ENCODE results near the gene PEDS1. TPM values are rescaled to one million over a fixed set of nuclear protein-coding genes. Genes with fewer than 3 reads are reported as not detected.

The PEDS1 gene
- total and polyA plus RNA-seq, 2 of the 8 experiments (the other 6 are each of a cell fraction or from before 2014, with no cell fraction given): 28.9 to 75.9 TPM

- Histone ChIP-seq H2BK15ac (ENCODE audit: low read length) (no peak overlapping the region), H4K20me1 (replicated peaks in 1 of 2; ENCODE audit: control insufficient read depth in 1 of 2, insufficient read depth in 2 of 2, low read length in 2 of 2) (peaks cover 1 to 26% of the 10 kb centered on the region in 2 experiments), H3K9ac (replicated peaks in 1 of 4; ENCODE audit: extremely low read depth in 1 of 4, low read depth in 3 of 4, low read length in 3 of 4) (no peak overlapping the region), H2BK120ac (replicated peaks; ENCODE audit: low read depth, low read length) (no peak overlapping the region), H3K79me1 (ENCODE audit: low read depth, low read length) (peaks cover 11% of the 10 kb centered on the region), H3K79me2 (ENCODE audit: control insufficient read depth in 1 of 2, insufficient read depth in 2 of 2, low read length in 2 of 2) (peaks cover 0 to 6% of the 10 kb centered on the region in 2 experiments; a peak in 1 of 4 replicates), H3K27ac (ENCODE audit: low read depth, low read length) (no peak overlapping the region), H2BK5ac (ENCODE audit: low read depth, low read length) (no peak overlapping the region), H4K5ac (ENCODE audit: insufficient read length, low read depth, low read length) (no peak overlapping the region), H2AFZ (ENCODE audit: low read length) (no peak overlapping the region), H3K23ac (ENCODE audit: insufficient read length) (no peak overlapping the region), H3K9me3 (ENCODE audit: insufficient read depth in 2 of 2, low read depth in 1 of 2, low read length in 1 of 2) (no peaks in the 10 kb centered on the region), H4K8ac (ENCODE audit: extremely low read depth, insufficient read depth, low read length) (no peak overlapping the region; the same call in 1 of the 2 replicates), H2BK12ac (ENCODE audit: low read depth, low read length) (no peak overlapping the region), H3K23me2 (ENCODE audit: low read depth, low read length) (no peaks in the 10 kb centered on the region), H2AK5ac (ENCODE audit: low read depth, low read length) (no peak overlapping the region), H4K91ac (replicated peaks; ENCODE audit: insufficient read length, low read length) (no peak overlapping the region), H3K27me3 (replicated peaks in 1 of 4; ENCODE audit: control insufficient read depth in 3 of 4, extremely low read depth in 1 of 4, insufficient read depth in 3 of 4, low read length in 3 of 4) (no peaks in the 10 kb centered on the region), H3K4me1 (replicated peaks in 1 of 4; ENCODE audit: control insufficient read depth in 3 of 4, insufficient read depth in 4 of 4, low read length in 3 of 4) (peaks cover 0 to 2% (median 0%) of the 10 kb centered on the region in 4 experiments; a peak in 1 of 7 replicates), H3K4me2 (ENCODE audit: insufficient read depth in 1 of 2, low read depth in 2 of 2, low read length in 2 of 2) (no peak overlapping the region), H3K18ac (ENCODE audit: extremely low read depth, low read length) (no peak overlapping the region), H3K4ac (replicated peaks; ENCODE audit: insufficient read length, low read depth, low read length) (no peak overlapping the region), H2BK20ac (ENCODE audit: low read length) (no peak overlapping the region), H3K4me3 (ENCODE audit: extremely low read depth in 1 of 4, insufficient read depth in 2 of 4, low read depth in 3 of 4, low read length in 4 of 4) (no peak overlapping the region), H3K14ac (ENCODE audit: insufficient read length) (no peak overlapping the region), H3K36me3 (ENCODE audit: control insufficient read depth in 2 of 4, insufficient read depth in 4 of 4, low read length in 3 of 4) (peaks cover 2 to 19% (median 8%) of the 10 kb centered on the region in 4 experiments; a peak in 5 of 8 replicates), H3K56ac (replicated peaks; ENCODE audit: insufficient read length, low read depth, low read length) (no peak overlapping the region)
- CTCF ChIA-PET (ENCODE audit: partially characterized antibody): interaction anchor here (0.5 to 8.5 kb wide), 22 partner anchors 11 to 659 kb away, joined by 3 to 92 read pairs (median 4); partner anchors contain the start of gene PEDS1
- FAIRE-seq (no peak), DNase-seq (ENCODE audit: low read depth in 1 of 2, low spot score in 2 of 2) (no peak)
- TF ChIP-seq SP4 (IDR thresholded peaks at IDR 0.05; ENCODE audit: low read length) (no peak), CTCF (IDR thresholded peaks at IDR 0.05; ENCODE audit: control extremely low read depth in 1 of 3, insufficient read depth in 1 of 3, low read depth in 1 of 3, low read length in 3 of 3) (peak in 1 of 3 experiments; percentile 27; a peak in 1 of 4 replicates)
- TF ChIP-seq, protein P1, sequence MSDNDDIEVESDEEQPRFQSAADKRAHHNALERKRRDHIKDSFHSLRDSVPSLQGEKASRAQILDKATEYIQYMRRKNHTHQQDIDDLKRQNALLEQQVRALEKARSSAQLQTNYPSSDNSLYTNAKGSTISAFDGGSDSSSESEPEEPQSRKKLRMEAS (IDR thresholded peaks at IDR 0.05): peak; percentile 41; the same call in 1 of the 2 replicates
- 90% methylated on average over 8 of the region's 9 CpGs; no CpG with 5 or more reads in 1 of the 2 experiments for WGBS, 2 experiments (ENCODE audit: extremely low coverage in 1 of 2, insufficient coverage in 1 of 2, insufficient read length in 1 of 2, insufficient replicate concordance in 2 of 2, low coverage in 1 of 2, low lambda C conversion rate in 2 of 2, missing lambda C conversion rate in 1 of 2)
- POLR2A ChIA-PET (ENCODE audit: partially characterized antibody): interaction anchor here (2.0 kb wide), 1 partner anchor 12 kb away, joined by 6 read pairs; no protein-coding TSS in a partner anchor
Observed at GRCh38 chr20:50133474-50134217, 19.9 kb downstream of the PEDS1 start.
